NCI-H510A (cell line): ENCODE measurements around the gene ADGRG3.
"Not testable (repeated sequence)": the region's sequence is repeated elsewhere in the genome, so short reads cannot be mapped to it uniquely, and the experiment has no call there.

ENCODE experiments used
- DNase-seq: peaks from one replicate; lab custom pipeline; 2025; lab: John Stamatoyannopoulos, UW

ADGRG3 gene

DNA sequence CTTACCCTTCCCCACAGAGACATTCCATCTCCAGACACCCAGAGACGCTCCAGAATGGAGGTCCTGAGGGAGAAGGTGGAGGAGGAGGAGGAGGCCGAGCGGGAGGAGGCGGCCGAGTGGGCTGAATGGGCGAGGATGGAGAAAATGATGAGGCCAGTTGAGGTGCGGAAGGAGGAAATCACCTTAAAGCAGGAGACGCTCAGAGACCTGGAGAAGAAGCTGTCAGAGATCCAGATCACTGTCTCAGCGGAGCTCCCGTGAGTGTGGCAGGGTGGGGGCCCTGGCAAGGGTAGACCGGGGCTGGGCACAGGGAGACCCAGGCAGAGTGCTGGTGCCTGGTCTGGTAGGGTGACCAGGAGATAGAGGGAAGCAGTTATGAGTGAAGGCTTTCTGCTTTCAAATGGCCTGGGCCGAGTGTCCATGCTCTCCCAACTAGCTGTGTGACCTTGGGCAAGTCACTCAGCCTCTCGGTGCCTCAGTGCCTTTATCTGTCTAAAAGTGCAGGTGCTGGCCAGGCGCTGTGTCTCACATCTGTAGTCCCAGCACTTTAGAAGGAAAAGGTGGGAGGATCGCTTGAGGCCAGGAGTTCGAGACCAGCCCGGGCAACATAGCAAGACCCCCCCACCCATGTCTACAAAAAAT lies 29.9 kb downstream of the ADGRG3 start:
- no peak for DNase-seq

DNA sequence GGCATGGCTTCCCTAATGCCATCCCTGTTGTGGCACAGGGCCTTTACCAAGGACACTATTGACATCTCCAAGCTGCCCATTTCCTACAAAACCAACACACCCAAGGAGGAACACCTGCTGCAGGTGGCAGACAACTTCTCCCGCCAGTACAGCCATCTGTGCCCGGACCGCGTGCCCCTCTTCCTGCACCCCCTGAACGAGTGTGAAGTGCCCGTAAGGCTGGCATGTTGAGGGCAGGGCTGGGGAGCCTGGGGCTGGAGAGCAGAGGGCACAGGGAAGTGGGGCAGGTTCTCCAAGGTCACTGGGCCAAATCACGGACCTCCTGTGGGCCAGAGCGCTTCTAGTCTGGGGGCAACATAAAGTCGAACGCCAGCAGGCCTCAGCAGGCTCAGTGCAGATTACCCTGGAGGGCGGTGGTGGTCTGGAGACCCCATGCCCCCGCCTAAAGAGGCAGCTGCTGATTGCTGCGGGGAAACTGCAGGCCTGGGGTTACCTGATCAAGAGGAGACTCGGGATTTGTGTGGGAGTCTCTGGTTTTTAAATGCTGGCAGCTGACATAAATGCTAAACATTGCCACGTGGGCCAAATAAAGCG lies 30.8 kb downstream of the ADGRG3 start:
- DNase-seq = no peak

DNA sequence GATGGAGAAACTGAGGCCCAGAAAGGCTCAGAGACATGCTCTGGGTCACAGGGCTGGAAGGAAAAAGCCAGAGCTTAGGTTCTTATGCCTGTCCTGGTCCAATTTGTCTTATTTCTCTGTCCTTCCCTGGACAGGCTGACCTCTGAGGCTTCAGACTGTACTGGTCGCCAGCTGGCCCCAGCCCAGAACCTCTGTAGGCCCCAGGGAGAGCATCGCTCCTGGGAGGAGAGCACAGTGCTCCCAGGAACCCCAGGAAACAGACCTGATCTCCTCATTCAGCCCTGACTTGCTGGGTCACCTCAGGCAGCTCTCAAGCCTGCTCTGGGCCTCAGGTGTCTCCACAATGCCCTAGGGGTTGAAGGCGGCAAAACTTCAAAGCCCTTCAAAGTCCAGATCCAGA lies 31.4 kb downstream of the ADGRG3 start:
- DNase-seq = no peak

GRCh38 chr16:57699899-57700298 lies 31.8 kb downstream of the ADGRG3 start:
- no peak for DNase-seq

- DNase-seq = no peak
Observed at GRCh38 chr16:57700781-57701551, 32.9 kb downstream of the ADGRG3 start.

GRCh38 chr16:57701759-57702371 lies 33.8 kb downstream of the ADGRG3 start:
- DNase-seq = no peak

GRCh38 chr16:57703416-57704010 lies 35.4 kb downstream of the ADGRG3 start:
- DNase-seq = no peak

GRCh38 chr16:57704011-57704904 lies 36.2 kb downstream of the ADGRG3 start:
- no peak for DNase-seq

DNA sequence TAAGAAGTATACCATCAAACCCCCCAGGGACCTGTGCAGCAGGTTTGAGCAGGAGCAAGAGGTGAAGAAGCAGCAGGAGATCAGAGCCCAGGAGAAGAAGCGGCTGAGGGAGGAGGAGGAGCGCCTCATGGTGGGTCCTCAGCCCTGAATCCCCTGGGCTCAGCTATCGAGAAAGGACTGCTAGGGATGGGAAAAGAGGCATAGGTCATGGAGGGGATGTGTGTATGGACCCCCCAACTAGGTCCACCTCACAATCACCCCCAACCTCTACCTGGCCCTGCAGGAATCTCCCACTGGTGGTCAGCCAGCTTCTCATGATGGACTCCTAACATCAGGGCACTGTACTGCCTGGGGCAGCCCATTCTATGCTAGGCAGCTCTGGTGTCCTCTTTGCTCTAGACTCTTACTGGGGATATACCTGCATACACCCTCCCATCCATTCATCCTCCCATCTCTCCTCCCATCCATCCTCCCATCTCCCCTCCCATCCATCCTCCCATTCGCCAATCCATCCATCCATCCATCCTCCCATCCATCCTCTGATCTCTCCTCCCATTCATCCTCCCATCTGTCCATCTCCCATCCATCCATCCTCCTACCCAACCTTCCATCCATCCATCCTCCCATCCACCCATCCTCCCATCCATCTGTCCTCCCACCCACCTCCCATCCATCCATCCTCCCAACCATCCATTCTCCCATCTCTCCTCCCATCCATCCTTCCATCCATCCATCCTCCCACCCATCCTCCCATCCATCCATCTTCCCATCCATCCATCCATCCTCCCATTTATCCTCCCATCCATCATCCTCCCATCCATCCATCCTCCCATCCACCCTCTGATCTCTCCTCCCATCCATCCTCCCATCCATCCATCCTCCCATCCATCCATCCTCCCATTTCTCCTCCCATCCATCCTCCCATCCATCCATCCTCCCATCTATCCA lies 37.1 kb downstream of the ADGRG3 start:
- DNase-seq = no peak

- no peak for DNase-seq
Observed at GRCh38 chr16:57706717-57707116, 38.6 kb downstream of the ADGRG3 start.

DNA sequence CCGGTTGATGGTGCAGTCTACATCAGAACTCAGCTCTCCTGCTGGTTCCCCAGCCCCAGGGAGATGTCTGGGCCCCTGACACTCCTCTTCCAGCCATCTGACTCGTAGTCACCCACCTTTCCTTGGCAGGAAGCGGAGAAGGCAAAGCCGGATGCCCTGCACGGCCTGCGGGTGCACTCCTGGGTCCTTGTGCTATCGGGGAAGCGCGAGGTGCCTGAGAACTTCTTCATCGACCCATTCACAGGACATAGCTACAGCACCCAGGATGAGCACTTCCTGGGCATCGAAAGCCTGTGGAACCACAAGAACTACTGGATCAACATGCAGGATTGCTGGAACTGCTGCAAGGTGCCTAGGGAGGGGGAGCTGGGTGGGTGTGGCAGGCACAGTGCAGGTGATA lies 39.2 kb downstream of the ADGRG3 start:
- no peak for DNase-seq

DNA sequence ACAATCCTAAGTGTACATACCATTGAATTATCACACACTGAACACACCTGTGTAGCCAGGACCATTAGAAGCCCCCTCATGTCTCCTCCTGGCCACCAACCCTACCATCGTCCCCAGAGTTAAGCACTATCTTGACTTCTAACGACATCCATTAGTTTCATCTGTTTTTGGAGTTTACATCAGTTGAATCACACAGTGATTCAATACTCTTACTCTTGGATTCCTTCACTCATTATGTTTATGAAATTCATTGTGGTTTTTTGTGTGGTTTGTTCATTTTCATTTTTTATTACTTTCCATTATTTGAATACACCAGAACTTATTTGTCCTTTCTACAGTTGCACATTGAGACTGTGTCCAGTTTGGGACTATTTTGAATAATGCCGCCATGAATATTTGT lies 40.1 kb downstream of the ADGRG3 start:
- no peak for DNase-seq

GRCh38 chr16:57709663-57710062 lies 41.6 kb downstream of the ADGRG3 start:
- DNase-seq = no peak

GRCh38 chr16:57711346-57711745 lies 43.2 kb downstream of the ADGRG3 start:
- DNase-seq = no peak

DNA sequence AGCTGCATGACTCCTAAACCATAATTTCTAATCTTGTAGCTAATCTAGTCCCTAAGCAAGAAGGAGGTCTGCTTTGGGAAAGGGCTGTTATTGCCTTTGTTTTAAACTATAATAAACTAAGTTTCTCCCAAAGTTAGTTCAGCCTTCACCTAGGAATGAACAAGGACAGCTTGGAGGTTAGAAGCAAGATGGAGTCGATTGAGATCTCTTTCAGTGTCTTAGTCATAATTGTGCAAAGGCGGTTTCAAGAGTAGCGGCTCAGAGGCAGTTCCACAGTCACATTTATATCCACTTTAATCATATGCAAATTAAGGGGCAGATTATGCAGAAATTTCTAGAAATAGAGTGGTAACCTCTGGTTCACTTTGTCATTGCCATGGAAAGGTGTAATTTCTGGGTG lies 43.9 kb downstream of the ADGRG3 start:
- DNase-seq = no peak

- DNase-seq = not testable (repeated sequence)
Observed at GRCh38 chr16:57712569-57712968, 44.5 kb downstream of the ADGRG3 start.

- no peak for DNase-seq
Observed at GRCh38 chr16:57713596-57713995, 45.5 kb downstream of the ADGRG3 start.

DNA sequence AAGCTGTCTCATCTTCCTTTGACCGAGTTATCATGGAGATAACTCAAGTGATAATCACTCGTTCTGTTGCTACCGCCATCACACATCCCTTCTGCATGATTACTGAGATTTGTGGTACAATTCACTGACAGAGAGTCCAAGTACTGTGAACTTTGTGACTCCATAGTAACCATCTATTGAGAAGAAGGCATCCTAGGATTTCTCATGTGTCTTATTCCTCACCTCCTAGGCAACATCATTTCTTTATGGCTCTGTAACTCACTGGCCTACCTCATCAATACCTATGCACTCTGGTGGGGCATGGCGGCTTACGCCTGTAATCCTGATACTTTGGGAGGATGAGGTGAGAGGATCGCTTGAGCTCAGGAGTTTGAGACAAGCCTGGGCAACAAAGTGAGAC lies 45.9 kb downstream of the ADGRG3 start:
- DNase-seq = no peak

GRCh38 chr16:57720142-57720575 lies 52.1 kb downstream of the ADGRG3 start:
- DNase-seq = no peak
